B cell (primary cell): ENCODE data around the gene CD81.

Experiments
- EZH2 ChIP-seq: IDR thresholded peaks from 2 replicates; pipeline ENCODE4 v1.6.1; 2012; ENCODE audit warnings: borderline replicate concordance, low read depth, mild to moderate bottlenecking, moderate library complexity, low read length; ENCODE audit not compliant: insufficient read depth, poor library complexity, severe bottlenecking
- TF ChIP-seq, protein P1 (sequence below): fragments of 200-600 bp; IDR thresholded peaks from one replicate; pipeline ENCODE4 v1.8.0; 2022; ENCODE audit warnings: antibody characterized with exemption, mild to moderate bottlenecking

GRCh38 chr11:2409126-2409525 lies 32.0 kb downstream of the CD81 start:
- no peak for TF ChIP-seq EZH2
- TF ChIP-seq, protein P1, sequence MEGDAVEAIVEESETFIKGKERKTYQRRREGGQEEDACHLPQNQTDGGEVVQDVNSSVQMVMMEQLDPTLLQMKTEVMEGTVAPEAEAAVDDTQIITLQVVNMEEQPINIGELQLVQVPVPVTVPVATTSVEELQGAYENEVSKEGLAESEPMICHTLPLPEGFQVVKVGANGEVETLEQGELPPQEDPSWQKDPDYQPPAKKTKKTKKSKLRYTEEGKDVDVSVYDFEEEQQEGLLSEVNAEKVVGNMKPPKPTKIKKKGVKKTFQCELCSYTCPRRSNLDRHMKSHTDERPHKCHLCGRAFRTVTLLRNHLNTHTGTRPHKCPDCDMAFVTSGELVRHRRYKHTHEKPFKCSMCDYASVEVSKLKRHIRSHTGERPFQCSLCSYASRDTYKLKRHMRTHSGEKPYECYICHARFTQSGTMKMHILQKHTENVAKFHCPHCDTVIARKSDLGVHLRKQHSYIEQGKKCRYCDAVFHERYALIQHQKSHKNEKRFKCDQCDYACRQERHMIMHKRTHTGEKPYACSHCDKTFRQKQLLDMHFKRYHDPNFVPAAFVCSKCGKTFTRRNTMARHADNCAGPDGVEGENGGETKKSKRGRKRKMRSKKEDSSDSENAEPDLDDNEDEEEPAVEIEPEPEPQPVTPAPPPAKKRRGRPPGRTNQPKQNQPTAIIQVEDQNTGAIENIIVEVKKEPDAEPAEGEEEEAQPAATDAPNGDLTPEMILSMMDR, result no peak
